Measurements from ENCODE around the gene CHCHD1.

GRCh38 chr10:73803680-73804286 lies 21.9 kb downstream of the CHCHD1 start:
- TF ChIP-seq POLR2A (IDR thresholded peaks at IDR 0.05) (no peak), CTCF (IDR thresholded peaks at IDR 0.05) (no peak)
